ENCODE results near the gene PATL1. TPM values are rescaled to one million over a fixed set of nuclear protein-coding genes. Genes with fewer than 3 reads are reported as not detected.

The PATL1 gene
- total RNA-seq, 1 donor from 2014 or later, result 35.4 TPM

- H3K4me1 Mint-ChIP-seq, result no peaks in the 10 kb centered on the region
- H3K27ac Mint-ChIP-seq (ENCODE audit: unreplicated experiment), result no peak overlapping the region
- H3K9me3 Mint-ChIP-seq, result no peaks in the 10 kb centered on the region
- H3K4me3 Mint-ChIP-seq, result no peak overlapping the region
- H3K36me3 Mint-ChIP-seq (ENCODE audit: low read depth), result no peaks in the 10 kb centered on the region
- H3K27me3 Mint-ChIP-seq (ENCODE audit: low read depth), result no peaks in the 10 kb centered on the region
- DNase-seq (ENCODE audit: low read depth, low spot score), result no peak
- TF ChIP-seq CTCF (conservative IDR thresholded peaks at IDR 0.05), result no peak
Observed at GRCh38 chr11:59625703-59626102, 43.1 kb downstream of the PATL1 start.

- no peaks in the 10 kb centered on the region for H3K27me3 Mint-ChIP-seq (ENCODE audit: low read depth)
- TF ChIP-seq CTCF (conservative IDR thresholded peaks at IDR 0.05), result no peak
- no peak overlapping the region for H3K4me3 Mint-ChIP-seq
- H3K4me1 Mint-ChIP-seq, result peaks cover 24% of the 10 kb centered on the region
- H3K36me3 Mint-ChIP-seq (ENCODE audit: low read depth), result no peaks in the 10 kb centered on the region
- DNase-seq (ENCODE audit: low read depth, low spot score), result no peak
- H3K27ac Mint-ChIP-seq (ENCODE audit: unreplicated experiment), result no peak overlapping the region
- H3K9me3 Mint-ChIP-seq, result no peaks in the 10 kb centered on the region
Observed at GRCh38 chr11:59617876-59618275, 51.0 kb downstream of the PATL1 start.

- Mint-ChIP-seq H3K9me3 (no peaks in the 10 kb centered on the region), H3K4me1 (peaks cover 30% of the 10 kb centered on the region), H3K4me3 (peak overlapping the region; percentile 93), H3K27me3 (ENCODE audit: low read depth) (no peaks in the 10 kb centered on the region), H3K27ac (ENCODE audit: unreplicated experiment) (peak overlapping the region; percentile 81), H3K36me3 (ENCODE audit: low read depth) (no peaks in the 10 kb centered on the region)
- DNase-seq (ENCODE audit: low read depth, low spot score), result no peak
- no peak for TF ChIP-seq CTCF (conservative IDR thresholded peaks at IDR 0.05)
Observed at GRCh38 chr11:59616396-59616982, 52.3 kb downstream of the PATL1 start.

- peaks cover 33% of the 10 kb centered on the region for H3K4me1 Mint-ChIP-seq
- TF ChIP-seq CTCF (conservative IDR thresholded peaks at IDR 0.05), result no peak
- H3K4me3 Mint-ChIP-seq, result peak within 1 kb of the TSS; percentile 93
- no peaks in the 10 kb centered on the region for H3K27me3 Mint-ChIP-seq (ENCODE audit: low read depth)
- H3K36me3 Mint-ChIP-seq (ENCODE audit: low read depth), result no peaks in the 10 kb centered on the region
- DNase-seq (ENCODE audit: low read depth, low spot score), result peak; percentile 90
- H3K9me3 Mint-ChIP-seq, result no peaks in the 10 kb centered on the region
- H3K27ac Mint-ChIP-seq (ENCODE audit: unreplicated experiment), result peak within 1 kb of the TSS; percentile 81
Observed at GRCh38 chr11:59615637-59616395, 53.0 kb downstream of the PATL1 start, which contains the start of gene OSBP. Gene OSBP (minus strand): TSS chr11:59615774. CDS start chr11:59615664, 110 bp downstream.

GRCh38 chr11:59615120-59615636 is 53.7 kb downstream of the PATL1 start:
- TF ChIP-seq CTCF (conservative IDR thresholded peaks at IDR 0.05), result peak; percentile 41
- no peaks in the 10 kb centered on the region for H3K27me3 Mint-ChIP-seq (ENCODE audit: low read depth)
- DNase-seq (ENCODE audit: low read depth, low spot score), result peak; percentile 4
- H3K4me3 Mint-ChIP-seq, result peak overlapping the region; percentile 93
- no peaks in the 10 kb centered on the region for H3K9me3 Mint-ChIP-seq
- H3K4me1 Mint-ChIP-seq, result peaks cover 33% of the 10 kb centered on the region
- H3K27ac Mint-ChIP-seq (ENCODE audit: unreplicated experiment), result peak overlapping the region; percentile 40
- no peaks in the 10 kb centered on the region for H3K36me3 Mint-ChIP-seq (ENCODE audit: low read depth)

All from neural crest cell (in vitro differentiated cells).